K562 treated with DMSO at 1 percent for 48 hours (cell line): ENCODE measurements around the gene POTEB. TPM values are rescaled to one million over a fixed set of nuclear protein-coding genes. Genes with fewer than 3 reads are reported as not detected.

Source experiments
- total RNA-seq: library from RNA; unstranded; fragments of 300-600 nt; gene quantifications from 2 replicates; pipeline ENCODE4 v1.2.3, GENCODE V29; 2022; ENCODE audit warnings: low replicate concordance; ENCODE audit errors: extremely low read depth

Gene POTEB
- not detected in 2 replicates for total RNA-seq

DNA sequence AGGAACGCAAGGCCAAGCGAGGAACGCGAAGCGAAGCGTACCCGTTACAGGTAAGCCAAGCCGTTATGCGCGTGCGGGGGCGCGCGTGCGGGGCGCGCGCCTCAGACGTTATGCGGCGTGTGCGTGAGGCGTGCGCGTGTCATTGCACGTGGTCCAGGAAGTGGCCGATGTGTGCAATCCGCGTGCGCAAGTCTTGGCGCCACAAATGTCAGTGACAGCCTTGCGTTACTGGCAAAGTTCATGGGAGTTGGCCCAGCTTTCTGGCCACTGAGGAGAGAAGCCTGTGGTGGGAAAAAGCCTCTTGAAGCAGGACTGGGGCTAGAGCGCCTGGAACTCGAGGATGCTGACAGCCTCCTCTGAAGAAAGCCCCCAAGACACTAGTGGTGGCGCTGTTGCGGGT lies at the start of gene POTEB:
Gene POTEB, minus strand, starts transcription at position 101 of the 400 bp plus-strand sequence. CDS start 489 bp downstream, outside the sequence.

Other genes with a start within 250 kb of the POTEB start
- not detected in 2 replicates for gene OR4M2, start 202.8 kb upstream of the POTEB start, total RNA-seq